HG03575 (cell line): ENCODE measurements around the gene SYNE2.
"Not testable (repeated sequence)": the region's sequence is repeated elsewhere in the genome, so short reads cannot be mapped to it uniquely, and the experiment has no call there.

Experiments
- ATAC-seq: cut with Tn5 transposase; IDR thresholded peaks from one replicate; pipeline ENCODE4 v1.9.1; 2021; ENCODE audit not compliant: unreplicated experiment, insufficient number of reproducible peaks, low FRiP score; ENCODE audit errors: extremely low read depth

SYNE2 gene

DNA sequence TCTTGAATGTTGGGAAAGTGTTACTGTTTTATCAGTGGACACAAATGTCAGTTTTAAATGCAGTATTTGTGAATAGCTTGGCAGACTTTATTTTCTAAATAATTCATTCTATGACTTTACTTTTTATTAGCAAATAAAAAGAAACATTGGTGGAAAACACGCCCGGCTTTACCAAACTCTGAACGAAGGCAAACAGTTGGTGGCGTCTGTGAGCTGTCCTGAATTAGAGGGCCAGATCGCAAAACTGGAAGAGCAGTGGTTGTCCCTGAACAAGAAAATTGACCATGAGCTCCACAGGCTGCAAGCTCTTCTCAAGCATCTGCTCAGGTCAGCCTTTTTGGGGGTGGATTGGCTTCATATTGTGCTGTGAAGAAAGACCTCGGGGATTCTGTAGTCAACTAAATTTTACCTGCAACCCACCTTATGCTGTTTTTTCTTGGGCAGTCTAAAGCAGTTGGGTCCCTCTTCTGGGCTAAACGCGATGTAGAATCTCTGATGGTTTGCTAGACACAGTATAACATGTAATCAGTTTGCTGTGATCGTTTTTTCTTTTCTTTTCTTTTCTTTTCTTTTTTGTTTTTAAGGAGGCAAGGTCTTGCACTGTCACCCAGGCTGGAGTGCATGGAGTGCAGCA lies 285.0 kb downstream of the SYNE2 start:
- ATAC-seq: no peak

DNA sequence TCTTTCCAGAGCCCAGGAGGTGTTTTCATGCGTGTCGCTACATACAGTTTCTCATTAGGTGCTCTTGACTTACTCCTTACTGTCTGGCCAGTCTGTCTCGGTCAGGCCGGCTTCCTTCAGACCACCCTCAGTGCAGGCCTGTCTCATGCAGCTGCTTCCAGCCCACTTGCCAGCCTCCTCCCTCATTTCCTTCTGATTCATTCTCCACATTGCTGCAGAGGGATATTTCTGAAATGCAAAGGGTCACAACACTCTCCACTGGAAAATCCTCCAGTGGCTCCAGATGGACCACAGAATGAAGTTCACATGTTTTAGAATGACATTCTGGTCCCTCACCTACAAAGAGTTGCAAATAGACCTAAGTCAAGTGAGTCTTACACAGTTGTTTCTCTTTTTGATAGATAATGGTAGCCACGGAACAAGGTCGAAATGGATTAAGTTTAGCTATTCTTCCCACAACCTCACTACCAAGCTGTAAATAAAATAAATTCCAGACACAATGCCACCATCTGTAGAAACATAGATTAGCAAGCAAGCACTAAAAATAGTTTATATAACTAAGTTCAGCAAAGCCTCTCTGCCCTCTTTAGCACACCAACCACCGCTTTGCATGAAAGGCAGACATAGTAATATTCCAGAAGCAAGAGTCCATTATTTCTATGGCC lies 294.5 kb downstream of the SYNE2 start:
- ATAC-seq: no peak

DNA sequence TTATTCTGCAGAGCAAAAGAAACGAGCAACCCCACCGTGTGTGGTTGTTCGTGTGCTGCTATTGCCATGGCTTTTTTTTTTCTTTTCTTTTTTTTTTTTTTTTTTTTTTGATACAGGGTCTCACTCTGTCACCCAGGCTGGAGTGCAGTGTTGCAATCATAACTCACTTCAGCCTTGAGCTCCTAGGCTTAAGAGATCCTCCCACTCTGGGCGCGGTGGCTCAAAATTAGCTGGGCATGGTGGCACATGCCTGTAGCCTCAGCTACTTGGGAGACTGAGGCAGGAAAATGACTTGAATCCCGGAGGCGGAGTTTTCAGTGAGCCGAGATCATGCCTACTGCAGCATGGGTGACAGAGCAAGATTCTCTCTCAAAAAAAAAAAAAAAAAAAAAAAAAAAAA lies 297.1 kb downstream of the SYNE2 start:
- ATAC-seq: no peak

DNA sequence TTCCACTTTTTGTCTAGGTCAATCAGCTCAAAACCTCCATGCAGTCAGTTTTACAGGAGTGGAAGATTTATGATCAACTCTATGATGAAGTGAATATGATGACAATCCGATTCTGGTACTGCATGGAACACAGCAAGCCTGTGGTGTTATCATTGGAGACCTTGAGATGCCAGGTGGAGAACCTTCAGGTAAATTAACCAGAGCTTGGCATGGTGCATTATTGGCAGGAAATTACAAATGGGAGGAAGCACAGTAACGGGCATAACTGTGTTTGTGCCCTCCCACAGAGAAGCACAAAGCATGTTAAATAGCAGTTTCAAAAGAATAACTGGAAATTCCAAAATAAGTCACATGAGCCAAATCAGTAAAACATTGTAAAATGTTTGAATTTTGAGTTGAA lies 305.8 kb downstream of the SYNE2 start:
- ATAC-seq: no peak

DNA sequence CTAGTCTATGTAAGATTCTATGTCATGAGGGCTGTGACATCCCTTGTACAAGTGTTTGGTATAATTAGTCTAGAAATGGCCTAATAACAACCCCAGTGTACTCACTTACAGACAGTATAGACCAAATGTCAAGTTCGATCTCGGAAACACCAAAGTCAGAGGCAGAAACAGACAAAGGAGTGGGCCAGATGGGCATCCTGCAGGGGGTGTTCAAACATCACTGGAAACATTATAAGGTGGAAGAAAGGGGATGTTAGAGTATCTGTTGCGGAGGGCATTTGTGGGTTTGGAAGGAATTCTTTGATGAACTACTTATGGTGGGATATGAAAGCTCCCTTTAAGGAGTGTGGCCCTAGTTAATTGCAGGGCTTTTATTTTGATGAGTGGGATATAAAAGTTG lies 306.8 kb downstream of the SYNE2 start:
- ATAC-seq: no peak

DNA sequence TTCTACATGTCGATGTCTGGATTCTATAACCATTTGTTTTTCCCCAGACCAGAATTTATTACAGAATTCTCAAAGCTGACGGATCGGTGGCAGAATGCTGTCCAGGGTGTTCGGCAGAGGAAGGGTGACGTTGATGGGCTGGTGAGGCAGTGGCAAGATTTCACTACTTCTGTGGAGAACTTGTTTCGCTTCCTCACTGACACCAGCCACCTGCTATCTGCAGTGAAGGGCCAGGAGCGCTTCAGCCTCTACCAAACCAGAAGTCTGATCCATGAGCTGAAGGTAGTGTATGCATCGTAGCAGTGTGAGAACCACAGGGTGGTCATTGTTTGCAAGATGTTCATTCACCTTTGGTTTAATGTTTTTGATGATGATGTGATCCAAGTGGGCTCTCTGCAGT lies 317.4 kb downstream of the SYNE2 start:
- ATAC-seq: no peak

DNA sequence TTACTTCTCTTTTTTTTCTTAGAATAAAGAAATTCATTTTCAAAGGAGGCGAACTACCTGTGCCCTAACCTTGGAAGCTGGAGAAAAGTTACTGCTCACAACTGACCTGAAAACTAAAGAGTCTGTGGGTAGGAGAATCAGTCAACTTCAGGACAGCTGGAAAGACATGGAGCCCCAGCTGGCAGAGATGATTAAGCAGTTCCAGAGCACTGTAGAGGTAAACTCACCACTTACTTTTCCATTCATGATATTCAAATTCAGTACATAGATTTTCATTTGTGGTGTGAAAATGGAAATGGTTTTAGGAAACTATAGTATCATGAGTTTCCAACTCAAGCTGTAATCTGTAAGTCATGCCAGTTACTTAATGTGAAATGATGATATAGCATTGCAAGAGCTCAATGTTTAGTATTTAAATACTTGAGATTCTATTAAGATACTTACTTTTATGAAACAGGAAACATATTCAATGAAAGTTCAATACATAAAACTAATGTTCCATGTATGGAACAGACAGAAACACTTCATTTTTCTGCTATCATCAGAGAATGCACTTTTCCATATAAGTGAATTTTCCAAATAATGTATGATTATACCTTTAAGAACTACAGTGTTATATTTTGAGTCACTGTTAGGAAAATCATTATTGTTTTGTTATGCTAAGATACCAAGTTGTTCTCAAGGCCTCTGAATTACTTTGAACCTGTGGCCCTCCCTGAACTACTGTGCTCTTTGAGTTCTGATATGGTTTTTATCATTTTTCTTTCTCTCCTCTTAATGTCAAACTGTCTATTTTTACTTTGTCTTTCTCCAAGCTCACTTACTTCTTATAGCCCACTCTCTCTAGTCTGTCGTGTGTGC lies 322.3 kb downstream of the SYNE2 start:
- no peak for ATAC-seq

DNA sequence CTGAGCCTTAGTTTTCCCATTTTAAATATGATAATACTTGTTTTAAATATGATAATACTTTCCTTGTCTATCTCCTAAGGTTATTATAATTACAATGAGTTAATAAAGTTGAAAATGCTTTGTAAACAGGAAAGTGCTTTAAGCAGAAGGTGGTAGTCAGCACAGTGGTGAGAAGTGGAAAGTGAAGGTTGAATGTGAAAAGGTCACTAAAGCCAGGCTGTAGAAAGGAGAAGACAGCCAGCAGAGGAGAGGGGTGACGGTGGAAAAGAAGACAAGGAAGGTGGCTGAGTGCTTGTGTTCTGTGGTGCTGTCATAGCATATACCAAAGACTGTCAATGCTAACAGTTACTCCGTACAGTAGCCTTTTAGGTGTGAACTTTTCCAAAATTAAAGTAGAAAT lies 323.5 kb downstream of the SYNE2 start:
- ATAC-seq: no peak

DNA sequence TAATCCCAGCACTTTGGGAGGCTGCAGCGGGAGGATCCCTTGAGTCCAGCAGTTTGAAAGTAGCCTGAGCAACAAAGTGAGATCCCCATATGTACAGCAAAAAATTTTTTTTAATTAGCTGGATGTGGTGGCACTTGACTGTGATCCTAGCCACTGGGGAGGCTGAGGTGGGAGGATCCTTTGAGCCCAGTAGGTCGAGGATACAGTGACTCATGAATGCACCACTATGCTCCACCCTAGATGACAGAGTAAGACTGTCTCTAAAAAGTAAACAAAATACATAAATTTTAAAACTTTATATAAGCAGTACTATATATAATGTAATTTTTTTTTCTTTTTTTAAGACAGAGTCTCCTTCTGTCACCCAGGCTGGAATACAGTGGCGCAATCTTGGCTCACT lies 326.0 kb downstream of the SYNE2 start:
- ATAC-seq: no peak

DNA sequence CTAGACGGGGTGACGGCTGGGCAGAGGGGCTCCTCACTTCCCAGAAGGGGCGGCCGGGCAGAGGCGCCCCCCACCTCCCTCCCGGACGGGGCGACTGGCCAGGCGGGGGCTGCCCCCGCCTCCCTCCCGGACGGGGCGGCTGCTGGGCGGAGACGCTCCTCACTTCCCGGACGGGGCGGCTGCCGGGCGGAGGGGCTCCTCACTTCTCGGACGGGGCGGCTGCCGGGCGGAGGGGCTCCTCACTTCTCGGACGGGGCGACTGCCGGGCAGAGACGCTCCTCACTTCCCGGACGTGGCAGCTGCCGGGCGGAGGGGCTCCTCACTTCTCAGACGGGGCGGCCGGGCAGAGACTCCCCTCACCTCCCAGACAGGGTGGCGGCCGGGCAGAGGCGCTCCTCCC lies 330.1 kb downstream of the SYNE2 start:
- not testable (repeated sequence) for ATAC-seq

DNA sequence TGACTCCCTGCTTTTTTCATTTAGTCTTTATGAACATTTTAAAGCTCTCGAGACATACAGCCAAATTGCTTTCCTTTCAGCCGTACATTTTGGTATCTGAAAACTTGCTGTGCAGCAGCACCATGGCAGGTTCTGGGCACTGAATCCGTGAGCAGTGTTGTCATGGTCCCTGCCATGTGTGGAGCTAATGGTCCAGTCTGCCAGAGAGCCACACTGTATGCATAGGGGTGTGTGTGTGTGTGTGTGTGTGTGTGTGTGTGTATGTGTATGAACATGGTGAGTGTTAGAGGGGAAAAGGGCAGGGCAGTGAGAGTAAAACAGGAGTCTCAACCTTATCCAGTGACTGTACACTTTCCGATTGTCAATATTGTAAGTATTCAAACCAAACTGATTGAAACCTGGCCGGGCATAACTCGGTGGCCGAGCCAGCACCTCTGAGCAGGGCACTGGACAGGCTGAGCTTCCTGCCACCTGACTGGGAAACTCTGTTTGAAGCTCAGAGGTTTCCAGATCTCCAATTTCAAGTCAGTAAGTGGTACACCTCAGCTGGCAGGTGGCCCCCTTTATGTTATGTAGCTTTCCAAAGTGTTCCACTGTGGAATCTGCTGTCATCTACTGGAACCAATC lies 331.4 kb downstream of the SYNE2 start:
- no peak for ATAC-seq

DNA sequence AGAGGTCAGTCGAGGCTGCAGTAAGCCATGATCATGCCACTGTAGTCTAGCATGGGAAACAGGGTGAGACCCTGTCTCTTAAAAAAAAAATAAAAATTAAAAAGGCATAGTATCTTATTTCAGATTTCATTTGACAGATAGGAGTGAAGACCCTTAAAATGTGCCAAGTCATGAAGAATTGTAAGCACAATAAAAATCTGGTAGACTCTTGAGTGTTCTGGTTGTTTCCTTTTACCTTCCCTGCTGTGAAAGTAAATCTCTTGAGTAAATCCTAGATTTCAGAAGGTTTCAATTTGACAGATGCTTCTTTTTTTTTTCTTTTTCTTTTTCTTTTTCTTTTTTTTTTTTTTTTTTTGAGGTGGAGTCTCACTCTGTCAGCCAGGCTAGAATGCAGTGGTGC lies 332.4 kb downstream of the SYNE2 start:
- ATAC-seq: no peak

DNA sequence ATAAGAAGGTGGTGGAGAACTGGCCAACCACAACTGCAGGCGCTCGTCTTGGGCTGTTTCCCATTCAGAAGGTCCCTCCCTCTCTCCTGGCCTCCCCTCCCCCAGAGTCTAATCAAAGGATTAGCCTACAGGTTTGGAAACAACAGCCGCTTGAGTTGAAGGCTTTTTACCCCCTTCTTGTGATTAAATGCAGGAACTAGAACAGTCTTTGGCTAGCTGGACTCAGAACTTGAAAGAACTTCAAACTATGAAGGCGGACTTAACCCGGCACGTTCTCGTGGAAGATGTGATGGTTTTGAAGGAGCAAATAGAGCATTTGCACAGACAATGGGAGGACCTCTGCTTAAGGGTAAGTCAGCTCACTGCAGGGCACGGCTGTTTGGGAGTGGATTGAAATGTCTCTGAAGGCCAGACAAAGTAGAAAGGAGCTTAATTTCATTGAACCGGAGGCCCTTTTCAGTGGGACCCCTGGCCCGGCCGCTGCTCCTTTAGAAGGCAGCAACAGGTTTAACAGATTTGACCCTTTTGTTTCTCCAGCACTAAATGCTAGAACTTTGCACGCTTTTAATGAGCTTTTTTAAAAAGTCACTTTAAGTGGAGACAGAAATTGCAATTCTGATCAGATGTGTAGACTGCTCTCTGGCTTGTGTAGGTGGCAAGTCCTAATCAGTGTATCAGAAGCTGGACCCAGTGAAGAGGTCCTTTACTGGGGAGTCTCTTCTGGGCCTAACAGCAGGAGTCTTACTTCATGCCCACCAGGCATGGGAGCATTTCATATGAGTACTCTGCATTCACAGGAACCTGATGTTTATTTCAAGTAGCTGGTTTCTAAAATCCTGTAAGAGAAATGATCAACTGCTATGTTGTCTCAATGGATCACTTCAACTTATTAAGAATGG lies 333.7 kb downstream of the SYNE2 start:
- ATAC-seq: no peak

DNA sequence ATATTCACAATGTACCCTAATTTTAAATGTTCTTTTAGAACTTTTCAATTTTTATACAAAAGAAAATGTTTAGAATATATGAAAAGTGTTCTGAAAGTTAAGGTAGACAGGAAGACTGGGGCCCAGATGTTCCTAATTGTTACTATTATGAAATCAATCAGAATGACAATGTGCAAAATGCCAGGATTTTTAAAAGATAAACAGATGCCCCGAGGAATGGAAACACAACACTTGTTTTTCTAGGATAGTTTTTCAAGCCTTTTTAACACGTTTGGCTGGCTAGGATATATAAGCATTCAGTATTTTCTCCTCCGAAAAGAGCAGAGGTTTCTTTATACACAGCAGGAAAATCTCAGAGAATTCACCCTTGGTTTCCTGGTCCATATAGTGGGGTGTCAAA lies 334.5 kb downstream of the SYNE2 start:
- no peak for ATAC-seq

DNA sequence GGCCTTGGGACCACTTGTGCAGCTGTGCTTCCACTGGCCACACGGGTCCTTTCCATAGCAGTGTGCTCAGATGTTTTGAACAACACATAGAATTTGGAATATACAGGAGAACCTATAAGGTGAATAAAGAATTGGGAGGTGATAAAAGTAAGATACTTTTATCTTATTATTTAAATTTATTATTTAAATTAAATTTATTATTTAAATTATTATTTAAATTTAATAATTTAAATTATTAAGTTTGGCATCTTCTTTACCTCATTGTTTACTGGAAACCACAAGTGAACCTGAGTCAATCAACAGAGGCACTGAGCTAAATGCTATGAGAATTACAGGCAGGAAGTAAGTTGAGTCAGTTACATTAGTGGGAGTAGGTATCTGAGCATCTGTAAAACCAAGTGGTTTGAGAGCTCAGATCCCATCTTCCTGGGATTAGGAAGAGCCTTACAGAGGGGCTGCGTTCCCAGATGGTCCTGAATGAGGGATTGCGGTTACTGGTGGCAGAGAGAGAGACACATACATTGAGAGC lies 338.2 kb downstream of the SYNE2 start:
- no peak for ATAC-seq

DNA sequence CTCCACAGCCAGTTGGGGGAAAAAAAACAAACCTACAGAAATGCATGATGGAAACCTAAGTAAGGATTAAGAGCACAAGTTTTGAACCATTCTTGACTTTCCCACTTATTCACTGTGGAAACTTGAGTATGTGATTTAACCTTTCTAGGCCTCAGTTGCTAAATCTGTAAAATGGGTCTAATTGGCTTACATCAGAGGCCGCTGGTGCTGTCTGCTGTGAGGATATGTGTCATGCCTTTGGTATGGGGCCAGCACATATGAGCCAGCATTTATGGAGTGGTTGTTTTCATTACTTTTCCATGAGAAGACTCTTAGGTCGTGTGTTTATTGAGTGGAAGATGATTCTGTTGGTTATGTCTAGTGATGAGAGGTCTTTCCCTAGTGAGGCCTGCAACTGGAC lies 339.0 kb downstream of the SYNE2 start:
- no peak for ATAC-seq

DNA sequence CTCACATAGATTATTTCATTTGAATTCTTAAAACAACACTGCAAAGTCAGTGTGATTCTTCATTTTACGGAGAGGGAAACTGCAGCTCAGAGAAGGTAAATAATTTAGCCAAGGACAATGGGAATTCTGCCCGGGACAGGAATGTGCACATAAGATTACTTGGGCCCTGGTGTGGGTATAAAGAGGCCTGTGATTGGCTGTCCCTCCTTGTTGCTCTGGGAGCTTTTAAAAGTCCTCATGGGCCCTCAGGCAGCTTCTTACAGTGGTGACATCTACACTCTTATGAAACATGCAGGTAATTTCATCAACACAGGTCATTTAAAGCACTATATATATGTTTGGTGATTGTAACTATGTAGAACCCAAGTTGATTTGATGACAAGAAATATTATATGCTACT lies 341.0 kb downstream of the SYNE2 start:
- ATAC-seq: no peak

DNA sequence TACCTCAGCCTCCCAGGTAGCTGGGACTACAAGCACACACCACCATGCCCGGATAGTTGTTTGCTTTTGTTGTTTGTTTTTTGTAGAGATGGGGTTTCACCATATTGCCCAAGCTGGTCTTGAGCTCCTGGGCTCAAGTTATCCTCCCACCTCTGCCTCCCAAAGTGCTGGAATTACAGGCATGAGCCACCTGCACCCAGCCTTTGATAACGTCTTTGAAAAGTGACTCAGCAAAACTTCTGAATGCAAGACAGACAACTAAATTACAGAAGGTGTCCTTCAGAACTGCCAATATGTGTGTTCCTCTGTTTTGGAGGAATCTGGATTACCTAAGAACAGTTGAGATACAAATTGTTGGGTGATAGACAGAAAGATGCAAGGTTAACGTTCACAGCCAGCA lies 341.6 kb downstream of the SYNE2 start:
- no peak for ATAC-seq

DNA sequence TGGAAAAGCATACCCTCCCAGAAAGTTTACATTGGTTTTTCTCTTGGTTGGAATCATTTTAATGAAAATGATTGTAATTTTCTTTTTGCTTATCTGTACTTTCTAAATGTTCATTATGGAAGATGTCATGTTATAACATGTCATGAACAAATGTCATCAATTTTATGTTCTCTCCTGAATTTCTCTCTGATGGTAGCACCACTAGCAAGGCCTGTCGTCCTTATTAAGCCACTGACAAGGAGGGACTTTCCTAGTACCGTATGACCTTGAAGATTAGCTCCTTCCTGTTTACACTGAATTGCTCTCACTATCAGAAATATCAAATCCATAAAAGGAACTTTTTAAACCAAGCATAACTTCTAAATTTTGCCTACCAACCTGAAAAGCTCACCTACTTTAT lies 342.4 kb downstream of the SYNE2 start:
- no peak for ATAC-seq
